A673 (cell line): ENCODE data around the gene METAP2. TPM values are rescaled to one million over a fixed set of nuclear protein-coding genes. Genes with fewer than 3 reads are reported as not detected.

ENCODE experiments used
- BruUV-seq: library from RNA; stranded (reverse); fragments of 400-500 nt; replicated peaks from 2 replicates; lab custom pipeline; 2021; lab: Mats Ljungman, UMichigan
- CTCF ChIA-PET: fragments of 300-600 bp; sonication (Branson Sonifier 250); formaldehyde crosslinking; loops from one replicate; lab custom pipeline; 2022; ENCODE audit warnings: antibody characterized with exemption; lab: Charles Lee
- POLR2A ChIA-PET: fragments of 300-600 bp; sonication (Branson Sonifier 250); formaldehyde crosslinking; loops from one replicate; lab custom pipeline; 2022; ENCODE audit warnings: antibody characterized with exemption; ENCODE audit not compliant: low non-redundant PET; lab: Charles Lee
- DNase-seq: peaks from one replicate; pipeline ENCODE4 v3.0.0-alpha.2; 2015; ENCODE audit warnings: low spot score
- H3K27ac ChIP-seq: fragments of 200-600 bp; sonication (generic); 2 replicates; pipeline ENCODE4 v1.5.1; 2016; ENCODE audit warnings: mixed run types, low read depth, mild to moderate bottlenecking, mixed read lengths, antibody characterized with exemption, low read length; ENCODE audit not compliant: poor library complexity, severe bottlenecking
- H3K27me3 ChIP-seq: fragments of 200-600 bp; sonication (generic); replicated peaks from 2 replicates; pipeline ENCODE4 v1.6.1; 2017; ENCODE audit warnings: mixed run types, low read depth, mild to moderate bottlenecking, mixed read lengths, antibody characterized with exemption, low read length; ENCODE audit not compliant: insufficient read depth, poor library complexity
- H3K36me3 ChIP-seq: fragments of 200-600 bp; sonication (generic); 2 replicates; pipeline ENCODE4 v1.6.1; 2016; ENCODE audit warnings: mixed run types, mild to moderate bottlenecking, mixed read lengths, antibody characterized with exemption, low read length; ENCODE audit not compliant: insufficient read depth, poor library complexity, severe bottlenecking
- H3K4me1 ChIP-seq: fragments of 200-600 bp; sonication (generic); 2 replicates; pipeline ENCODE4 v1.6.1; 2017; ENCODE audit warnings: mixed run types, mild to moderate bottlenecking, mixed read lengths, antibody characterized with exemption, low read length; ENCODE audit not compliant: insufficient read depth, poor library complexity, severe bottlenecking
- H3K4me3 ChIP-seq: fragments of 200-600 bp; sonication (generic); 2 replicates; pipeline ENCODE4 v1.5.1; 2016; ENCODE audit warnings: low read depth, mixed run types, mild to moderate bottlenecking, mixed read lengths, low read length; ENCODE audit not compliant: poor library complexity, severe bottlenecking
- H3K9me3 ChIP-seq: fragments of 200-600 bp; sonication (generic); 2 replicates; pipeline ENCODE4 v1.6.1; 2016; ENCODE audit warnings: mixed run types, low read depth, mild to moderate bottlenecking, mixed read lengths, antibody characterized with exemption, low read length; ENCODE audit not compliant: poor library complexity, severe bottlenecking
- CTCF ChIP-seq: fragments of 300-800, 200-600 bp; sonication (generic); conservative IDR thresholded peaks from 2 replicates; pipeline ENCODE4 v1.5.1; 2017; ENCODE audit warnings: low read depth, mild to moderate bottlenecking, antibody characterized with exemption, low read length, moderate library complexity, mixed read lengths
- EZH2 ChIP-seq: fragments of 200-600 bp; sonication (generic); IDR thresholded peaks from 2 replicates; pipeline ENCODE4 v1.6.1; 2017; ENCODE audit warnings: borderline replicate concordance, low read depth, mild to moderate bottlenecking, mixed read lengths, antibody characterized with exemption, low read length; ENCODE audit not compliant: poor library complexity, severe bottlenecking
- intact Hi-C: fragments of 100-400 bp; cut with micrococcal nuclease; formaldehyde crosslinking; loops from one replicate; pipeline ENCODE4 v1.10.0; 2022; ENCODE audit not compliant: unreplicated experiment
- total RNA-seq: library from RNA; stranded (reverse); gene quantifications from 2 replicates; pipeline ENCODE4 v1.2.3, GENCODE V29; 2021

The METAP2 gene
- total RNA-seq, 1 experiment from 2014 or later: 135 TPM

- no TSS peak for BruUV-seq
- Histone ChIP-seq H3K4me3 (no peak overlapping the region), H3K9me3 (peaks cover 6% of the 10 kb centered on the region), H3K36me3 (no peaks in the 10 kb centered on the region), H3K27me3 (no peaks in the 10 kb centered on the region), H3K27ac (no peak overlapping the region), H3K4me1 (no peaks in the 10 kb centered on the region)
- ChIA-PET CTCF (no interaction called here), POLR2A (interaction anchor here (0.5 to 0.6 kb wide), 3 partner anchors 13 to 37 kb away, joined by 4 to 6 read pairs (median 5); partner anchors contain the start of gene METAP2)
- DNase-seq: no peak
- TF ChIP-seq EZH2 (no peak), CTCF (no peak)
- intact Hi-C loops: no loop called here
These were observed 13.1 kb upstream of the METAP2 start for GRCh38 chr12:95460896-95461295.

GRCh38 chr12:95462081-95462480, 11.9 kb upstream of the METAP2 start:
- Histone ChIP-seq H3K9me3 (peaks cover 6% of the 10 kb centered on the region), H3K27ac (no peak overlapping the region), H3K4me3 (no peak overlapping the region), H3K27me3 (no peaks in the 10 kb centered on the region), H3K4me1 (no peaks in the 10 kb centered on the region), H3K36me3 (no peaks in the 10 kb centered on the region)
- TF ChIP-seq CTCF: no peak
- no peak for TF ChIP-seq EZH2
- no TSS peak for BruUV-seq
- POLR2A ChIA-PET: no interaction called here
- intact Hi-C loops: no loop called here
- DNase-seq: no peak
- CTCF ChIA-PET: interaction anchor here (0.6 kb wide), 1 partner anchor 72 kb away, joined by 3 read pairs; no protein-coding TSS in a partner anchor

GRCh38 chr12:95462551-95462950, 11.4 kb upstream of the METAP2 start:
- intact Hi-C loops: no loop called here
- ChIA-PET CTCF (no interaction called here), POLR2A (no interaction called here)
- Histone ChIP-seq H3K4me3 (no peak overlapping the region), H3K27ac (no peak overlapping the region), H3K4me1 (no peaks in the 10 kb centered on the region), H3K27me3 (no peaks in the 10 kb centered on the region), H3K9me3 (peaks cover 6% of the 10 kb centered on the region), H3K36me3 (no peaks in the 10 kb centered on the region)
- no peak for TF ChIP-seq CTCF
- TF ChIP-seq EZH2: no peak
- BruUV-seq: no TSS peak
- no peak for DNase-seq
